ENCODE measurements around the gene CPXM2. TPM values are rescaled to one million over a fixed set of nuclear protein-coding genes. Genes with fewer than 3 reads are reported as not detected.

Gene CPXM2
- total RNA-seq, 2 experiments from 2014 or later, result not detected

- Mint-ChIP-seq H3K36me3 (ENCODE audit: low read depth) (no peaks in the 10 kb centered on the region), H3K4me3 (no peak overlapping the region), H3K27me3 (peaks cover 30% of the 10 kb centered on the region), H3K9me3 (no peaks in the 10 kb centered on the region), H3K27ac (no peak overlapping the region), H3K4me1 (ENCODE audit: low read depth) (no peaks in the 10 kb centered on the region)
- no peak for TF ChIP-seq CTCF (IDR thresholded peaks at IDR 0.05)
- intact Hi-C loops (cut with DNase I, micrococcal nuclease), result no loop called here
- ChIA-PET POLR2A (no interaction called here), CTCF (no interaction called here)
- H3K9me3 ChIP-seq (ENCODE audit: control insufficient read depth in 1 of 2, insufficient read depth in 1 of 2, low read length in 2 of 2), result no peaks in the 10 kb centered on the region
- H3K4me1 ChIP-seq (ENCODE audit: insufficient read depth, low read length), result no peaks in the 10 kb centered on the region
- ATAC-seq (ENCODE audit: poor library complexity) (no peak), DNase-seq (no peak)
- H3K27ac ChIP-seq (ENCODE audit: low read depth in 1 of 2, low read length in 2 of 2), result no peak overlapping the region
- H3K27me3 ChIP-seq (ENCODE audit: control insufficient read depth in 1 of 2, insufficient read depth in 2 of 2, low read length in 2 of 2), result peaks cover 7 to 13% of the 10 kb centered on the region in 2 experiments
- no peaks in the 10 kb centered on the region for H3K36me3 ChIP-seq (ENCODE audit: insufficient read depth, low read length)
- no peak overlapping the region for H3K4me3 ChIP-seq (ENCODE audit: low read length)
Measured at GRCh38 chr10:123804716-123805115, 86.9 kb downstream of the CPXM2 start.

- H3K4me1 ChIP-seq (ENCODE audit: insufficient read depth, low read length), result no peaks in the 10 kb centered on the region
- no peak overlapping the region for H3K27ac Mint-ChIP-seq
- peaks cover 14% of the 10 kb centered on the region for H3K27me3 Mint-ChIP-seq
- POLR2A ChIA-PET, result no interaction called here
- TF ChIP-seq CTCF (IDR thresholded peaks at IDR 0.05), result no peak
- CTCF ChIA-PET, result no interaction called here
- H3K4me3 Mint-ChIP-seq, result no peak overlapping the region
- H3K36me3 Mint-ChIP-seq (ENCODE audit: low read depth), result no peaks in the 10 kb centered on the region
- peaks cover 0 to 2% of the 10 kb centered on the region in 2 experiments for H3K9me3 ChIP-seq (ENCODE audit: control insufficient read depth in 1 of 2, insufficient read depth in 1 of 2, low read length in 2 of 2)
- no peaks in the 10 kb centered on the region for H3K9me3 Mint-ChIP-seq
- no peaks in the 10 kb centered on the region for H3K36me3 ChIP-seq (ENCODE audit: insufficient read depth, low read length)
- no peak for DNase-seq
- no peak overlapping the region for H3K27ac ChIP-seq (ENCODE audit: low read depth in 1 of 2, low read length in 2 of 2)
- H3K4me1 Mint-ChIP-seq (ENCODE audit: low read depth), result no peaks in the 10 kb centered on the region
- H3K27me3 ChIP-seq (ENCODE audit: control insufficient read depth in 1 of 2, insufficient read depth in 2 of 2, low read length in 2 of 2), result peaks cover 3 to 7% of the 10 kb centered on the region in 2 experiments
- no peak overlapping the region for H3K4me3 ChIP-seq (ENCODE audit: low read length)
- ATAC-seq (ENCODE audit: poor library complexity), result no peak
- intact Hi-C loops (cut with DNase I, micrococcal nuclease), result no loop called here
Measured at GRCh38 chr10:123800821-123801220, 90.8 kb downstream of the CPXM2 start.

GRCh38 chr10:123800289-123800688, 91.3 kb downstream of the CPXM2 start:
- no peaks in the 10 kb centered on the region for H3K36me3 ChIP-seq (ENCODE audit: insufficient read depth, low read length)
- no peaks in the 10 kb centered on the region for H3K4me1 ChIP-seq (ENCODE audit: insufficient read depth, low read length)
- ChIA-PET POLR2A (no interaction called here), CTCF (no interaction called here)
- no peak overlapping the region for H3K27ac ChIP-seq (ENCODE audit: low read depth in 1 of 2, low read length in 2 of 2)
- no peak for ATAC-seq (ENCODE audit: poor library complexity)
- H3K4me3 ChIP-seq (ENCODE audit: low read length), result no peak overlapping the region
- Mint-ChIP-seq H3K27ac (no peak overlapping the region), H3K4me3 (no peak overlapping the region), H3K36me3 (ENCODE audit: low read depth) (no peaks in the 10 kb centered on the region), H3K4me1 (ENCODE audit: low read depth) (no peaks in the 10 kb centered on the region), H3K27me3 (peaks cover 11% of the 10 kb centered on the region), H3K9me3 (no peaks in the 10 kb centered on the region)
- intact Hi-C loops (cut with DNase I, micrococcal nuclease), result no loop called here
- peaks cover 3 to 7% of the 10 kb centered on the region in 2 experiments for H3K27me3 ChIP-seq (ENCODE audit: control insufficient read depth in 1 of 2, insufficient read depth in 2 of 2, low read length in 2 of 2)
- TF ChIP-seq CTCF (IDR thresholded peaks at IDR 0.05), result no peak
- no peak for DNase-seq
- H3K9me3 ChIP-seq (ENCODE audit: control insufficient read depth in 1 of 2, insufficient read depth in 1 of 2, low read length in 2 of 2), result peaks cover 0 to 3% of the 10 kb centered on the region in 2 experiments

All from CD4-positive, alpha-beta T cell (primary cell).